ENCODE data around the gene SYNE1.

GRCh38 chr6:152246554-152247337 is 390.4 kb downstream of the SYNE1 start:
- no peak for TF ChIP-seq CTCF (conservative IDR thresholded peaks at IDR 0.05)
- no peak for TF ChIP-seq ZFX (IDR thresholded peaks at IDR 0.05)

Measured in C4-2B (cell line).